Heart left ventricle (tissue), 16 donors: ENCODE data around the gene TPM3. TPM values are rescaled to one million over a fixed set of nuclear protein-coding genes. Genes with fewer than 3 reads are reported as not detected.
A peak's percentile ranks its signal among the peaks of the same experiment; 100 is the strongest.
"Not testable (repeated sequence)": the region's sequence is repeated elsewhere in the genome, so short reads cannot be mapped to it uniquely, and the experiment has no call there.

ENCODE experiments used
- ATAC-seq, 4 donors: fragments of 200-7000 bp; cut with Tn5 transposase; one replicate each; pipeline ENCODE4 v1.9.1; 2020 to 2022; ENCODE audit warnings: moderate library complexity in 4 of 4, mild to moderate bottlenecking in 3 of 4, moderate number of reproducible peaks in 1 of 4
- DNase-seq, 5 donors: peaks; one replicate each; pipeline ENCODE4 v3.0.0-alpha.2; 2020
- H3K27ac ChIP-seq, 12 donors: fragments of 200-600 bp; sonication (generic) in 4 of 12; one replicate each; pipeline versions ENCODE4 v1.5.0 to v1.8.0; 2016 to 2022; ENCODE audit warnings: mild to moderate bottlenecking in 2 of 12
- H3K27me3 ChIP-seq, 9 donors: fragments of 200-600 bp; sonication (generic) in 2 of 9; one replicate each; pipeline versions ENCODE4 v1.5.1 to v1.8.0; 2016 to 2022; ENCODE audit warnings: mild to moderate bottlenecking in 3 of 9
- H3K36me3 ChIP-seq, 9 donors: fragments of 200-600 bp; sonication (generic) in 2 of 9; one replicate each; pipeline versions ENCODE4 v1.5.0 to v1.8.0; 2018 to 2022; ENCODE audit warnings: mild to moderate bottlenecking in 2 of 9
- H3K4me1 ChIP-seq, 12 donors: fragments of 200-600 bp; sonication (generic) in 4 of 12; one replicate each; pipeline versions ENCODE4 v1.5.0 to v1.8.0; 2016 to 2022; ENCODE audit warnings: mild to moderate bottlenecking in 3 of 12
- H3K4me3 ChIP-seq, 12 donors: fragments of 200-600 bp; sonication (generic) in 4 of 12; one replicate each; pipeline versions ENCODE4 v1.5.0 to v1.8.0; 2017 to 2022; ENCODE audit warnings: mild to moderate bottlenecking in 9 of 12, moderate library complexity in 4 of 12
- H3K9me3 ChIP-seq, 12 donors: fragments of 200-600 bp; sonication (generic) in 4 of 12; one replicate each; pipeline versions ENCODE4 v1.5.0 to v1.8.0; 2016 to 2022; ENCODE audit warnings: mild to moderate bottlenecking in 1 of 12
- CTCF ChIP-seq, 12 donors: fragments of 200-600 bp; sonication (generic) in 4 of 12; IDR thresholded peaks; one replicate each; pipeline versions ENCODE4 v1.5.0 to v1.8.0; 2018 to 2022; ENCODE audit warnings: antibody characterized with exemption in 12 of 12, mild to moderate bottlenecking in 5 of 12
- POLR2A ChIP-seq, 2 donors: fragments of 450-650 bp; IDR thresholded peaks; one replicate each; pipeline ENCODE4 v1.6.1; 2017; ENCODE audit warnings: antibody characterized with exemption in 2 of 2, mild to moderate bottlenecking in 2 of 2, moderate library complexity in 2 of 2
- WGBS, 4 donors: extraction: QIAGEN DNeasy Blood & Tissue Kit in 2 of 4; methylation state at CpG; one replicate each; pipeline versions ENCODE4 v1.1.5 to v1.1.7; 2013 to 2018; 5-methylcytosine and 5-hydroxymethylcytosine counted together
- intact Hi-C, 10 donors: fragments of 100-400 bp; cut with DNase I; formaldehyde crosslinking; loops; one replicate each; pipeline versions ENCODE4 v1.11.1 to v1.14.2; 2022
- polyA plus RNA-seq, 2 donors: library from polyadenylated mRNA; stranded (reverse); fragments of 200-250 nt; gene quantifications; one replicate each; pipeline ENCODE4 v1.2.3, GENCODE V29; 2013
- total RNA-seq, 9 donors: library from RNA; depleted of rRNA in 2 of 9; stranded (reverse); fragments of >200 nt in 2 of 9; fragmentation: NEBNext Ultra II Directional in 3 of 9; extraction: Animal tissue kit (Norgen Biotek cat#: 25700) in 3 of 9; gene quantifications; one replicate each; pipeline versions ENCODE4 v1.1.0 to v1.2.4, GENCODE V29; 2016 to 2023
- donor health status: ischemic (EF 13 %, LVEDD 7.1; RV severe dilation, severe dysfunction).
- donor health status: healthy with polysubstance abuse.
- donor health status: DM: no; HTN: yes; CAD: no.
- donor health status: DM: no; HTN: no; CAD: no.
- donor health status: ischemic (EF 25% LVEDD 6.9; RV normal size, moderate dysfunction).
- donor health status: ischemic (EF 25% LVEDD 5.7; RV mildly dilated, moderate dysfunction).
- donor health status: healthy.
- donor health status: DM: yes; HTN: yes; CAD: no.
- donor health status: ischemic (EF 35%, LVEDD 5.7; RV mildly dilated, moderate dysfunction).
- donor health status: nonischemic (EF 11% LVEDD 7.7; RV severe dilation, severe dysfunction).
- donor health status: DM: yes; HTN: yes; CAD: no.
- donor health status: PGD.
- donor health status: ischemic (EF 29% LVEDD 5.4; RV normal size, mild dysfunction).
- donor health status: nonischemic (EF 23%, LVEDD 6.1; RV moderate dilation, normal function).

Gene TPM3
- total and polyA plus RNA-seq, 11 donors, result 76.5 to 259 (median 120) TPM

GRCh38 chr1:154154053-154154452, 37.8 kb downstream of the TPM3 start:
- ATAC-seq, result no peak
- Histone ChIP-seq H3K4me1 (peaks cover 0 to 59% (median 15%) of the 10 kb centered on the region in 12 donors), H3K27ac (peak overlapping the region in 3 of 12 donors; percentile 66 to 80 (median 74)), H3K27me3 (no peaks in the 10 kb centered on the region), H3K9me3 (no peaks in the 10 kb centered on the region), H3K36me3 (peaks cover 0 to 45% (median 25%) of the 10 kb centered on the region in 9 donors), H3K4me3 (peak overlapping the region in 1 of 12 donors; percentile 52)
- WGBS, 4 donors, result 94 to 97% (median 96%) methylated on average over 6 of the region's 6 CpGs
- intact Hi-C loops, result no loop called here
- DNase-seq, result no peak
- no peak for TF ChIP-seq POLR2A (IDR thresholded peaks at IDR 0.05)
- TF ChIP-seq CTCF (IDR thresholded peaks at IDR 0.05), result no peak

- Histone ChIP-seq H3K9me3 (no peaks in the 10 kb centered on the region), H3K27me3 (no peaks in the 10 kb centered on the region), H3K36me3 (peaks cover 0 to 19% (median 8%) of the 10 kb centered on the region in 9 donors), H3K27ac (no peak overlapping the region), H3K4me3 (no peak overlapping the region), H3K4me1 (peaks cover 0 to 47% (median 10%) of the 10 kb centered on the region in 12 donors)
- no peak for DNase-seq
- intact Hi-C loops, result no loop called here
- no peak for ATAC-seq
- TF ChIP-seq CTCF (IDR thresholded peaks at IDR 0.05) (no peak), POLR2A (IDR thresholded peaks at IDR 0.05) (no peak)
Observed at GRCh38 chr1:154151311-154151710, 40.6 kb downstream of the TPM3 start.

- DNase-seq, result no peak
- no peaks in the 10 kb centered on the region for H3K27me3 ChIP-seq
- H3K27ac ChIP-seq, result peak overlapping the region in 1 of 12 donors; percentile 40
- WGBS, 4 donors, result 61 to 69% (median 66%) methylated on average over 3 of the region's 3 CpGs
- peaks cover 0 to 24% (median 0%) of the 10 kb centered on the region in 12 donors for H3K4me1 ChIP-seq
- no peak for ATAC-seq
- TF ChIP-seq POLR2A (IDR thresholded peaks at IDR 0.05) (no peak), CTCF (IDR thresholded peaks at IDR 0.05) (no peak)
- no peak overlapping the region for H3K4me3 ChIP-seq
- no peaks in the 10 kb centered on the region for H3K36me3 ChIP-seq
- H3K9me3 ChIP-seq, result no peaks in the 10 kb centered on the region
- intact Hi-C loops, result no loop called here
Observed at GRCh38 chr1:154148807-154149206, 43.1 kb downstream of the TPM3 start.

- intact Hi-C loops, H3K9me3 ChIP-seq, H3K4me3 ChIP-seq, H3K36me3 ChIP-seq, H3K27me3 ChIP-seq, H3K27ac ChIP-seq, ATAC-seq, DNase-seq: not testable (repeated sequence)
- peaks cover 0 to 20% (median 0%) of the 10 kb centered on the region in 12 donors for H3K4me1 ChIP-seq
- 90 to 92% (median 90%) methylated on average over 5 of the region's 5 CpGs for WGBS, 4 donors
Observed at GRCh38 chr1:154147505-154147904, 44.4 kb downstream of the TPM3 start.

- H3K9me3 ChIP-seq, result no peaks in the 10 kb centered on the region
- TF ChIP-seq CTCF (IDR thresholded peaks at IDR 0.05), result peak in 5 of 12 donors; percentile 8 to 29 (median 19)
- TF ChIP-seq POLR2A (IDR thresholded peaks at IDR 0.05), result no peak
- no peaks in the 10 kb centered on the region for H3K27me3 ChIP-seq
- WGBS, 4 donors, result 47 to 100% (median 93%) methylated on average over 2 of the region's 2 CpGs
- DNase-seq (no peak), ATAC-seq (no peak)
- H3K27ac ChIP-seq, result no peak overlapping the region
- H3K4me3 ChIP-seq, result no peak overlapping the region
- intact Hi-C loops, result no loop called here
- H3K4me1 ChIP-seq, result peaks cover 0 to 13% (median 0%) of the 10 kb centered on the region in 12 donors
- H3K36me3 ChIP-seq, result no peaks in the 10 kb centered on the region
Observed at GRCh38 chr1:154145986-154146385, 45.9 kb downstream of the TPM3 start.
